Activated CD4-positive, alpha-beta T cell treated with anti-CD3 and anti-CD28 coated beads, Interleukin-2, amount 10 ng/mL, durations not matched to agents 7 days and 5 days (primary cell): ENCODE results near the gene RFPL2. TPM values are rescaled to one million over a fixed set of nuclear protein-coding genes. Genes with fewer than 3 reads are reported as not detected.

ENCODE experiments used
- CTCF ChIA-PET: fragments of 350-600 bp; sonication (Branson Sonifier 250); formaldehyde crosslinking; loops from one replicate; lab custom pipeline; 2021; ENCODE audit warnings: antibody characterized with exemption; lab: Charles Lee
- POLR2A ChIA-PET: fragments of 350-600 bp; sonication (Branson Sonifier 250); formaldehyde crosslinking; loops from one replicate; lab custom pipeline; 2021; ENCODE audit warnings: antibody characterized with exemption; lab: Charles Lee
- DNase-seq: peaks from one replicate; pipeline ENCODE4 v3.0.0-alpha.2; 2020
- H3K27ac Mint-ChIP-seq: one replicate; pipeline ENCODE4 v1.8.0; 2021; ENCODE audit warnings: mild to moderate bottlenecking, moderate library complexity, mixed read lengths
- H3K27me3 Mint-ChIP-seq: one replicate; pipeline ENCODE4 v1.8.0; 2021; ENCODE audit warnings: mixed read lengths
- H3K36me3 Mint-ChIP-seq: one replicate; pipeline ENCODE4 v1.8.0; 2021; ENCODE audit warnings: low read depth, mixed read lengths
- H3K4me1 Mint-ChIP-seq: one replicate; pipeline ENCODE4 v1.8.0; 2021; ENCODE audit warnings: mixed read lengths
- H3K4me3 Mint-ChIP-seq: one replicate; pipeline ENCODE4 v1.8.0; 2021; ENCODE audit warnings: mild to moderate bottlenecking, moderate library complexity, mixed read lengths
- H3K9me3 Mint-ChIP-seq: one replicate; pipeline ENCODE4 v1.8.0; 2021; ENCODE audit warnings: mixed read lengths
- total RNA-seq, 2 experiments: library from RNA; stranded (reverse); gene quantifications; one replicate each; pipeline ENCODE4 v1.2.3, GENCODE V29; 2021

RFPL2 gene
- total RNA-seq, 2 experiments from 2014 or later = 0.30 TPM; not detected in 1

DNA sequence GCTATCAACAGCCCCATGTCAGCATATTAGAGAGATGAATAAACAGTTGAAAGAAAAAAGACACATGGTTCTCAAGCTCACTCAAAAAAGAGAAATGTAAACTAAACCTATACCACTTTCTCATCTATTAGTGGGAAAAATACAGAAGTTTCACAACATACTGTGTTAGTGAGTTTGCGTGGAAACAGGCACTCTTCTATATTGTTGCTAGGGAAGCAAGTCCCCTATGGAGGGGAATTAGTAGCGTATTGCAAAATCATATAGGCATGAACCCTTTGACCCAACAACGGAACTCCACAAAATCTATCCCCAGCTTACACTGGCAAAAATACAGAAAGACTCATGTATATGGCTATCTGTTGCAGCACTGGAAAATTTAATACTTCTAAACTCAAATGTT, 14.2 kb upstream of the RFPL2 start:
- Mint-ChIP-seq H3K4me3 (no peak overlapping the region), H3K9me3 (no peaks in the 10 kb centered on the region), H3K27ac (no peak overlapping the region), H3K4me1 (no peaks in the 10 kb centered on the region), H3K36me3 (no peaks in the 10 kb centered on the region), H3K27me3 (peaks cover 29% of the 10 kb centered on the region)
- CTCF ChIA-PET = no interaction called here
- no peak for DNase-seq
- POLR2A ChIA-PET = no interaction called here

DNA sequence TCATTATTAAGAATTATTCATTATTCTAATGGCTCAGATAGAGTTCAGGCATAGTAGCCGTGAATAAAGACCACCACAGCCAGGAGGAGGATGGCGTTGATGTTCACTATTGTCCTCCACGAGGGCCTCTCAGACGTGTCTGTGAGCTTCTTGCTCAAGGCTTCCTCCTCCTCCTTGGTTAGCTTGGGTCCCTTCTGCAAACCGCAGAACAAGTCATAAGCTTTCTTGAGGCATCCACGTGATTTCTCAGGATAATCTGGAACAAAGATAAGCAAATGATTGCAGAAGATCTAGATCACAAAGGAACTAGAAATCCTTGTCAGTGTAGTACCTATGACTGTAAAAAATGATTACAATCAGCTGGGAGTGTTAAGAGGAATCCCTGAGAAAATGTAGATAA, 13.6 kb upstream of the RFPL2 start:
- ChIA-PET POLR2A (no interaction called here), CTCF (no interaction called here)
- no peaks in the 10 kb centered on the region for H3K9me3 Mint-ChIP-seq
- DNase-seq = no peak
- peaks cover 27% of the 10 kb centered on the region for H3K27me3 Mint-ChIP-seq
- no peak overlapping the region for H3K4me3 Mint-ChIP-seq
- no peaks in the 10 kb centered on the region for H3K36me3 Mint-ChIP-seq
- H3K4me1 Mint-ChIP-seq = no peaks in the 10 kb centered on the region
- no peak overlapping the region for H3K27ac Mint-ChIP-seq

GRCh38 chr22:32217465-32217864, 12.6 kb upstream of the RFPL2 start:
- H3K4me1 Mint-ChIP-seq = no peaks in the 10 kb centered on the region
- no peaks in the 10 kb centered on the region for H3K9me3 Mint-ChIP-seq
- H3K27me3 Mint-ChIP-seq = peaks cover 25% of the 10 kb centered on the region
- POLR2A ChIA-PET = no interaction called here
- CTCF ChIA-PET = no interaction called here
- H3K27ac Mint-ChIP-seq = no peak overlapping the region
- H3K4me3 Mint-ChIP-seq = no peak overlapping the region
- DNase-seq = no peak
- no peaks in the 10 kb centered on the region for H3K36me3 Mint-ChIP-seq

DNA sequence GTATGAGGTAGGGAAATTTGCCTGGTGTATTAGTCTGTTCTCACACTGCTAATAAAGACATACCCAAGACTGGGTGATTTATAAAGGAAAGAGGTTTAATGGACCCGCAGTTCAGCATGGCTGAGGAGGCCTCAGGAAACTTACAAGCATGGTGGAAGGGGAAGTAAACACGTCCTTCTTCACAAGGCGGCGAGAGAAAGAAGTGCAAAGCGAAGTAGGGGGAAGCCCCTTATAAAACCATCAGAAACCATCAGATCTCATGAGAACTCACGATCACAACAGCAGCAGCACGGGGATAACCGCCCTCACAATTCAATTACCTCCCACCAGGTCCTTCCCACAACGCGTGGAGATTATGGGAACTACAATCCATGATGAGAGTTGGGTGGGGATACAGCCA, 12.0 kb upstream of the RFPL2 start:
- Mint-ChIP-seq H3K27me3 (peaks cover 21% of the 10 kb centered on the region), H3K9me3 (no peaks in the 10 kb centered on the region), H3K4me3 (no peak overlapping the region), H3K36me3 (no peaks in the 10 kb centered on the region), H3K4me1 (no peaks in the 10 kb centered on the region), H3K27ac (no peak overlapping the region)
- POLR2A ChIA-PET = no interaction called here
- no peak for DNase-seq
- CTCF ChIA-PET = no interaction called here

GRCh38 chr22:32211011-32211410, 6.1 kb upstream of the RFPL2 start:
- Mint-ChIP-seq H3K9me3 (no peaks in the 10 kb centered on the region), H3K36me3 (no peaks in the 10 kb centered on the region), H3K27me3 (peaks cover 7% of the 10 kb centered on the region), H3K27ac (no peak overlapping the region), H3K4me1 (peaks cover 8% of the 10 kb centered on the region), H3K4me3 (no peak overlapping the region)
- DNase-seq = no peak
- POLR2A ChIA-PET = no interaction called here
- CTCF ChIA-PET = interaction anchor here (1.3 kb wide), 1 partner anchor 12 kb away, joined by 5 read pairs; no protein-coding TSS in a partner anchor

- POLR2A ChIA-PET = no interaction called here
- no peak overlapping the region for H3K27ac Mint-ChIP-seq
- no peaks in the 10 kb centered on the region for H3K36me3 Mint-ChIP-seq
Observed at GRCh38 chr22:32208681-32209080, 3.8 kb upstream of the RFPL2 start.

GRCh38 chr22:32207971-32208480, 3.2 kb upstream of the RFPL2 start:
- ChIA-PET POLR2A (no interaction called here), CTCF (interaction anchor here (0.6 kb wide), 1 partner anchor 176 kb away, joined by 3 read pairs; no protein-coding TSS in a partner anchor)
- Mint-ChIP-seq H3K9me3 (no peaks in the 10 kb centered on the region), H3K4me1 (peaks cover 24% of the 10 kb centered on the region), H3K36me3 (no peaks in the 10 kb centered on the region), H3K27ac (no peak overlapping the region), H3K27me3 (peaks cover 15% of the 10 kb centered on the region), H3K4me3 (no peak overlapping the region)
- DNase-seq = no peak

More at GRCh38 chr22:32208681-32209080, 3.8 kb upstream of the RFPL2 start:
- Mint-ChIP-seq H3K27me3 (peaks cover 8% of the 10 kb centered on the region), H3K4me3 (no peak overlapping the region), H3K4me1 (peaks cover 18% of the 10 kb centered on the region), H3K9me3 (no peaks in the 10 kb centered on the region)
- no peak for DNase-seq
- CTCF ChIA-PET = no interaction called here

DNA sequence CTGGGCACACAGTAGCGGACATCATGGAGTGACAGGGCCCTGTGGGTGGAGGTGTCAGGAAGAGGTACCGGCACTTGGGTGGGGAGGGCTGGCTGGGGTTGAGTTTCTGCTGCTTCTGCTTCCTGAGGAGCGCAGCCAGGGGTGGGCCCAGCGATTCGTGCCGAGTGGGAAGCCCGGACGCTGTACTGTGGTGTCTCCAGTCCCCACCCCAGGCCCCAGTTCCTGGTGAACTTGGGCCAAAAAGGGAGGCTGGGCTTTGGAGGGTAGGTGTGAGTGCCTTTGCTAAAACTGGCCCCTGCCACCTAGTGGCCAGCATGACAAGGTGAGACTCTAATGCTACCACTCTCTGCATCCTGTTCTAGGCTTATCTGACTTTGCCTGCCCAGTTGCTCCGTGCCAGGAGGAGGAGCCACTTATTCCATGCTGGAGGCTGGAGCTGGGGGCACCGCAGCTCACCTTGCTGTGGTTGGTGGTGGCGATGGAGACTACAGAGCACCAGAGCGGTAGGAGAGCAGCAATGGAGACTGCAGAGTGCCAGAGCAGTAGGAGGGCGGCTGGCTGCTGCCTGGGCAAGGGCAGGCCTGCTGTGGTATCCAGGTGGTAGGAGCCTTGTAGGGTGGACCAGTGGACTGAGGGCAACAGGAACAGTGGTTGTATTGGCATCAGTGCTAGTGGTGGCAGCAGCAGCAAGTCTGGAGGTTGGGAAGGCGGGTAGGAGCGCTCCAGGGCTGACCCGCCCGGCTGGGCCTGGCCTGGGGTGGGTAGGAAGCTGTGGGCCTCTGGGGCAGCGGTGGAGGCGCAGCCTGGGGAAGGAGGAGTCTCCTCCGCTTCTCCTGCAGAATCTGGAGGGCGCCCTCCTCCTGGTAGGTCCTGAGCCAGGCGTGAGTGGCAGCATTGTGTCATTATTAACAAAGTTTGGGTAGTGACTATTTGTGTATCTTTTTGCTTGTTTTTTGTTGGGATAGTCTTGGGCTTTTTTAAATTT, 2.2 kb upstream of the RFPL2 start:
- Mint-ChIP-seq H3K36me3 (no peaks in the 10 kb centered on the region), H3K4me1 (peaks cover 33% of the 10 kb centered on the region), H3K27me3 (peaks cover 19% of the 10 kb centered on the region), H3K4me3 (no peak overlapping the region), H3K9me3 (no peaks in the 10 kb centered on the region), H3K27ac (peak overlapping the region; percentile 56)
- DNase-seq = peak; percentile 46
- ChIA-PET CTCF (interaction anchor here (0.6 kb wide), 1 partner anchor 177 kb away, joined by 3 read pairs; no protein-coding TSS in a partner anchor), POLR2A (no interaction called here)

GRCh38 chr22:32205974-32206773, 1.3 kb upstream of the RFPL2 start:
- H3K36me3 Mint-ChIP-seq = no peaks in the 10 kb centered on the region
- no peak overlapping the region for H3K4me3 Mint-ChIP-seq
- H3K9me3 Mint-ChIP-seq = no peaks in the 10 kb centered on the region
- CTCF ChIA-PET = no interaction called here
- H3K4me1 Mint-ChIP-seq = peaks cover 40% of the 10 kb centered on the region
- no peak overlapping the region for H3K27ac Mint-ChIP-seq
- POLR2A ChIA-PET = no interaction called here
- peaks cover 20% of the 10 kb centered on the region for H3K27me3 Mint-ChIP-seq
- no peak for DNase-seq

DNA sequence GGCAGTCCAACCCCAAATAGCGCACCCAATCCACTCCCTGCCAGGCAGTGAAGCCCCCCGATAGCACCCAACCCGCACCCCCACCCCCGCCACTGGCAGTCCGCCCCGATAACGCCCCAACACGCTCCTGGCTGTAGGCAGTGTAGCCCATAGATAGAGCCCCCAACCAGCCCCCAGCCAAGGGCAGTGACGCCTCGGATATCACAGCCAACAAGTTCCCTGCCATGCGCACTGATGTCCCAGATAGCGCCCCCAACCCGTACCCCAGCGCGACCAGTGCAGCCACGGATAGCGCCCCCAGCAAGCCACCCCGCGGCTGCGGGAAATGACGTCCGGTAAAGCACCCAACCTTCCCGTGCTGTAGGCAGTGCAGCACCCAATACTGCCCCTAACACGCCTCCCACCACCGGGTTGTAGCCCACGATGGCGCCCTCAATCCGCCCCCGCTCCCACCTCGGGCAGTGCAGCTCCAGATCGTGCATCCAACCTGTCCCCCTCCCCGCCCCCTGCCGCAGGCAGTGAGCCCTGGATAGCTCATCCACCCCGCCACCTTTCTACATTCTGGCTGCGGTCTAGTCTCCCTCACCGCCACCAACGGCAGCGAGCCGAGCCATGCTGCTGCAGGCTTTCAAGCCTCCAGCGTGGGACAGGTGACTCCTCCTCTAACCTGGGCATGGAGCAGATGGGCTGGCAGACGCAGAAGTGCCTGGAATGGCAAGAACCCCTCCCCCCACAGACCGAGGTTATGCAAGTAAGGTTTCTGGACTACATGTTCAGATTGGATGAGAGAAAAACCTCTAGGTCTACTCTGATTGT, 625 bp downstream of the RFPL2 start:
- H3K27ac Mint-ChIP-seq = no peak overlapping the region
- H3K36me3 Mint-ChIP-seq = no peaks in the 10 kb centered on the region
- peak overlapping the region; percentile 51 for H3K4me3 Mint-ChIP-seq
- peaks cover 51% of the 10 kb centered on the region for H3K4me1 Mint-ChIP-seq
- no peaks in the 10 kb centered on the region for H3K9me3 Mint-ChIP-seq
- DNase-seq = no peak
- ChIA-PET POLR2A (no interaction called here), CTCF (no interaction called here)
- H3K27me3 Mint-ChIP-seq = peaks cover 20% of the 10 kb centered on the region

- Mint-ChIP-seq H3K9me3 (no peaks in the 10 kb centered on the region), H3K27ac (no peak overlapping the region), H3K27me3 (peaks cover 20% of the 10 kb centered on the region), H3K4me3 (peak overlapping the region; percentile 51), H3K4me1 (peaks cover 51% of the 10 kb centered on the region), H3K36me3 (no peaks in the 10 kb centered on the region)
- POLR2A ChIA-PET = no interaction called here
- CTCF ChIA-PET = no interaction called here
- DNase-seq = no peak
Observed at GRCh38 chr22:32203181-32204039, 1.5 kb downstream of the RFPL2 start.
